Measurements from ENCODE around the gene FZD4.

- TF ChIP-seq CTCF (conservative IDR thresholded peaks at IDR 0.05; ENCODE audit: low read length): no peak
- TF ChIP-seq EZH2phosphoT487 (IDR thresholded peaks at IDR 0.05; ENCODE audit: borderline replicate concordance, low read depth, low read length): no peak
Observed at GRCh38 chr11:86932924-86933875, 22.0 kb downstream of the FZD4 start.

Data from OCI-LY7 (cell line).